BE2C (cell line): Measurements from ENCODE around the gene SF1.

Experiments used
- DNase-seq: peaks from one replicate; pipeline ENCODE4 v3.0.0-alpha.2; 2020
- H3K27me3 ChIP-seq: fragments of 250-450 bp; sonication (Bioruptor Pico); 2 replicates; pipeline ENCODE4 v1.5.1; 2020; ENCODE audit warnings: mild to moderate bottlenecking
- H3K36me3 ChIP-seq: fragments of 250-450 bp; sonication (Bioruptor Pico); 2 replicates; pipeline ENCODE4 v1.5.1; 2020; ENCODE audit warnings: mild to moderate bottlenecking
- H3K4me1 ChIP-seq: fragments of 250-450 bp; sonication (Bioruptor Pico); 2 replicates; pipeline ENCODE4 v1.5.1; 2020
- H3K4me3 ChIP-seq: 2 replicates; pipeline ENCODE4 v1.5.1; 2011; ENCODE audit warnings: low read depth, low read length
- H3K9me3 ChIP-seq: fragments of 250-450 bp; sonication (Bioruptor Pico); 2 replicates; pipeline ENCODE4 v1.5.1; 2020
- TF ChIP-seq, protein P1 (sequence below): IDR thresholded peaks from 2 replicates; pipeline ENCODE4 v1.5.1; 2012; ENCODE audit warnings: mild to moderate bottlenecking, low read depth, low read length

SF1 gene

DNA sequence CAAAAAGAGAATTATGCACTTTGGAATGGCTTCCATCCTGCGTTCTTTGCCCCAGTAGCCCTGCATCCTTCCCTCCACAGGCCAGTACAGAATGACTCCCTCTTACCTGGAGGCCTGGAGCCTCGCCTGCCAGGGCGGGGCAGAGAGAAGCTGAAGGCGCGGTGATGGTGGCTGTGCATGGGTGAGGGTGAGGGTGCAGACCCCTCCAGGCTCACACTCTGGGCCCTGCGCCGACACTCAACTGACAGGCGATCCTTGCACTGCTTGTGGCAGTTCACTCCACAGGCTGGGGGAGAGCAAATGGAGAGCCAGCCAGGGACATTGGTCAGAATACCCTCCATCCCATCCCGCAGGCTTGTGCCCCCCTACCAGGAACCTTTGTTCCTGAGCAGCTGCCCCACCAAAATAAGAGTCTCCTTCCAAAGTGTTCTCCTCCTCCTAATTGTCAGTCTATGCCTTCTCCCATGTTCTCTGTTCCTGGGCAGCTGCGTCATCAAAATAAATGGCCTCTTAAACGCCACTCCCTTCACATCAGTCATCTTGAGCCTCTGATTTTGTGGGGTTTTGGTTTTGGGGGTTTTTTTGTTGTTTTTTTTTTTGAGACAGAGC lies 49.5 kb downstream of the SF1 start:
- H3K4me1 ChIP-seq: peaks cover 2% of the 10 kb centered on the region; the same call in 1 of the 2 replicates
- DNase-seq: no peak
- no peaks in the 10 kb centered on the region for H3K27me3 ChIP-seq
- no peak overlapping the region for H3K4me3 ChIP-seq
- TF ChIP-seq, protein P1, sequence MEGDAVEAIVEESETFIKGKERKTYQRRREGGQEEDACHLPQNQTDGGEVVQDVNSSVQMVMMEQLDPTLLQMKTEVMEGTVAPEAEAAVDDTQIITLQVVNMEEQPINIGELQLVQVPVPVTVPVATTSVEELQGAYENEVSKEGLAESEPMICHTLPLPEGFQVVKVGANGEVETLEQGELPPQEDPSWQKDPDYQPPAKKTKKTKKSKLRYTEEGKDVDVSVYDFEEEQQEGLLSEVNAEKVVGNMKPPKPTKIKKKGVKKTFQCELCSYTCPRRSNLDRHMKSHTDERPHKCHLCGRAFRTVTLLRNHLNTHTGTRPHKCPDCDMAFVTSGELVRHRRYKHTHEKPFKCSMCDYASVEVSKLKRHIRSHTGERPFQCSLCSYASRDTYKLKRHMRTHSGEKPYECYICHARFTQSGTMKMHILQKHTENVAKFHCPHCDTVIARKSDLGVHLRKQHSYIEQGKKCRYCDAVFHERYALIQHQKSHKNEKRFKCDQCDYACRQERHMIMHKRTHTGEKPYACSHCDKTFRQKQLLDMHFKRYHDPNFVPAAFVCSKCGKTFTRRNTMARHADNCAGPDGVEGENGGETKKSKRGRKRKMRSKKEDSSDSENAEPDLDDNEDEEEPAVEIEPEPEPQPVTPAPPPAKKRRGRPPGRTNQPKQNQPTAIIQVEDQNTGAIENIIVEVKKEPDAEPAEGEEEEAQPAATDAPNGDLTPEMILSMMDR: no peak
- no peaks in the 10 kb centered on the region for H3K9me3 ChIP-seq
- H3K36me3 ChIP-seq: no peaks in the 10 kb centered on the region

DNA sequence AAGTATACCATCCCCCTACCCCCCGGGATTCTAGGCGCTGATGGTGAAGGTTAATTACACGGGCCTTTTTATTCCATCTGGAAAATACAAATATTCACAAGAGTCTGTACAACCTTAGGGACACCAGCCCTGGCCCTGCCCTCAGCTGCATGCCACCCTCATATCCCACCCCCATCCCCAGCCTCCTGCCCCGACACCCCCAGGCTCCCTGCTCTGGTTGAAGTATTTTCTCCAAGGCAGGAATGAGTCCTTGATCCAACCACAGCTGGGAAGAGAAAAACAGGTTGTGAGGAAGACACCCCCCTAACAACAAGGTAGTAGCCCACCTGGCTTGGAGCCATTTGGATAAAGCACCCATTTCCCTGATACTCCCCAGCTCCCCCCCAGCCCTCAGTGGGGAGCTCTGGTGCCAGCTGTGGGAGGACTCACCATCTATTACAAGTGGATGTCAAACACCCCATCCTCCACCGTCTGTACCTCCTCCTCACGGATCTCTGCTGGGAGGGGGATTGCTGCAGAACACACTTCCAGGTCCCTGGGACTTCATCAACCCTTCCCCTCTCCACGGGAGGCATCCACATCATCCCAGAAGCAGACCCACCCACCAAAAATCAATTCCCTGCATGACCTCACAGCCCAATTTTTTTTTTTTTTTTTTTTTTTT lies 51.3 kb downstream of the SF1 start:
- no peaks in the 10 kb centered on the region for H3K27me3 ChIP-seq
- H3K36me3 ChIP-seq: no peaks in the 10 kb centered on the region
- H3K4me3 ChIP-seq: no peak overlapping the region
- TF ChIP-seq, protein P1: no peak
- no peak for DNase-seq
- H3K9me3 ChIP-seq: no peaks in the 10 kb centered on the region
- H3K4me1 ChIP-seq: peaks cover 2% of the 10 kb centered on the region; the same call in 1 of the 2 replicates

DNA sequence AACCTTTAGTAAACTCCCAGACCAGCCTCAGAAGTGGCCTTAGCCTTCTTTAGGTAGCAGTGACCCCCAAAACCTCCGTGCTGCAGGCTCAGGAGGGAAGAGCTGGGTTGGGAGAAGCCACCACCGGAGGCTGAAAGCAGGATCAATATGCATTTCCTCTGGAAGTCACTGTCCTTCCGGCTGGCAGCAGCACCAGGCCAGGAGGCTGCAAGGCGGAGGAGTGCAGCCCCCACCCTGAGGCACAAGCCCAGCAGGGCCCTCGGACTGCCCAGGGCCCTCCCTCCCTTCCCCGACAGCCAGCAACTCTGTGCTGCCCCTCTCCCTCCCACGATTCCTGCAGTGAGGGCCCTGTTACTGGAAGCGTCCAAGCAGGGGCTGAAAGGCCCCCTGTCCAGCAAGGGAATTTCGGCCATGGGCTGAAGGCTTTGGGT lies 52.1 kb downstream of the SF1 start:
- no peaks in the 10 kb centered on the region for H3K36me3 ChIP-seq
- no peaks in the 10 kb centered on the region for H3K27me3 ChIP-seq
- H3K9me3 ChIP-seq: no peaks in the 10 kb centered on the region
- H3K4me3 ChIP-seq: no peak overlapping the region
- H3K4me1 ChIP-seq: peaks cover 2% of the 10 kb centered on the region; the same call in 1 of the 2 replicates
- TF ChIP-seq, protein P1: no peak
- no peak for DNase-seq

DNA sequence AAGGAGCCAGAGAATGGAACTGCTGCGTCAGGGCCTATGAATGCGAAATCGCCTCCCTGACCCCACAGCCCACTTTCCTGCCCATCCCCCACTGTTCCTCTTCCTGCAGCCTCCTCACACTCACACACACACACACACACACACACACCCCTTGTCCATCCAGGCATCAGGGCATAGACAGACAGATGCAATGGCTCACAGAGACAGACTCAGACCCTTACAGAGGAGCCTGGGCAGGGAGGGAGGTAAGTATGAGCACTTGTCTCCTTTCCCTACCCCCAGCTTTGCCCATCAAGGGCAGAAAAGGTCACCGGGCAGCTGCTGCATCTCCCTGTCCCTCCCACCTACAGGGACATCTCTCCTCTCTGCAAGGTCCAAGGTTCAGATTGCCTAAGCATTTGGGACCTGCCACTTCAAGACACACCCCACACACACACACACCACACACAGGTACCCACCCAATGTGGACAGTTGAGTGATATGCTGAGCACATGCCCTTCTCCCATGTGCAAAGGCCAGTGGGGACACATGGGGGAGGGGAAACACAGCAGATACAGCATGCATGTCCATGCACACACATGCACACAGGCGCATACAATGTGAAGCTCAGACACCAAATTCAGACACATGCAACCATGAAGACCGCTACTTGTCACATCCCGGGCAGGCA lies 53.3 kb downstream of the SF1 start:
- Histone ChIP-seq H3K9me3 (no peaks in the 10 kb centered on the region), H3K27me3 (no peaks in the 10 kb centered on the region), H3K4me1 (peaks cover 2% of the 10 kb centered on the region; the same call in 1 of the 2 replicates), H3K36me3 (no peaks in the 10 kb centered on the region), H3K4me3 (no peak overlapping the region)
- DNase-seq: no peak
- TF ChIP-seq, protein P1: no peak

- H3K4me3 ChIP-seq: no peak overlapping the region
- H3K27me3 ChIP-seq: no peaks in the 10 kb centered on the region
- H3K36me3 ChIP-seq: no peaks in the 10 kb centered on the region
- no peak for DNase-seq
- TF ChIP-seq, protein P1: no peak
- no peaks in the 10 kb centered on the region for H3K4me1 ChIP-seq
- no peaks in the 10 kb centered on the region for H3K9me3 ChIP-seq
These were observed 54.2 kb downstream of the SF1 start for GRCh38 chr11:64723907-64724862.
